ENCODE measurements around the gene C16orf89.

Gene C16orf89

DNA sequence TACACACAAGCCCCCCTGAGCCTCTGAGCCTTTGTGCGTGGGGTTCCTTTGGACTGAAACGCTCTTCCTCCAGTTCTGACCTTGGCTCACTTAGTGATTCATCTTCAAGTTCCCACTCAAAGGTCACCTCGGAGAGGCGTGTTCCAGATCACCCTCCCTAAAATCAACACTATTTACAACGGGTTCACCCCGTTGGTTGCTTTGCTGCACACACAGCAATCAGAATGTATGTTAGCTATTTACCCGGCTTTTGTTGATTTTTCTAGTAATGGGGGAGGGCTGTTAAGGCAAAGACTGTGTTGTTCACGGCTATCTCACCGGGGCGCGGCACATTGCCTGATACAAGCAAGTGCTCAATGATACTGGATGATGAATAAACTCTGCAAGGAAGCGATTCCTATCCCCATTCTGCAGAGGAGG is 33.0 kb downstream of the C16orf89 start:
- no peak for DNase-seq (ENCODE audit: extremely low read depth, insufficient read length)
- Histone ChIP-seq H3K36me3 (ENCODE audit: control insufficient read depth, insufficient read depth, low read length) (no peaks in the 10 kb centered on the region; the same call in none of the 2 replicates), H3K27me3 (replicated peaks; ENCODE audit: control insufficient read depth, insufficient read depth, low read length) (no peaks in the 10 kb centered on the region), H3K4me3 (replicated peaks; ENCODE audit: low read depth, low read length) (peak overlapping the region; percentile 94)
- TF ChIP-seq, protein P1, sequence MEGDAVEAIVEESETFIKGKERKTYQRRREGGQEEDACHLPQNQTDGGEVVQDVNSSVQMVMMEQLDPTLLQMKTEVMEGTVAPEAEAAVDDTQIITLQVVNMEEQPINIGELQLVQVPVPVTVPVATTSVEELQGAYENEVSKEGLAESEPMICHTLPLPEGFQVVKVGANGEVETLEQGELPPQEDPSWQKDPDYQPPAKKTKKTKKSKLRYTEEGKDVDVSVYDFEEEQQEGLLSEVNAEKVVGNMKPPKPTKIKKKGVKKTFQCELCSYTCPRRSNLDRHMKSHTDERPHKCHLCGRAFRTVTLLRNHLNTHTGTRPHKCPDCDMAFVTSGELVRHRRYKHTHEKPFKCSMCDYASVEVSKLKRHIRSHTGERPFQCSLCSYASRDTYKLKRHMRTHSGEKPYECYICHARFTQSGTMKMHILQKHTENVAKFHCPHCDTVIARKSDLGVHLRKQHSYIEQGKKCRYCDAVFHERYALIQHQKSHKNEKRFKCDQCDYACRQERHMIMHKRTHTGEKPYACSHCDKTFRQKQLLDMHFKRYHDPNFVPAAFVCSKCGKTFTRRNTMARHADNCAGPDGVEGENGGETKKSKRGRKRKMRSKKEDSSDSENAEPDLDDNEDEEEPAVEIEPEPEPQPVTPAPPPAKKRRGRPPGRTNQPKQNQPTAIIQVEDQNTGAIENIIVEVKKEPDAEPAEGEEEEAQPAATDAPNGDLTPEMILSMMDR (IDR thresholded peaks at IDR 0.05; ENCODE audit: insufficient read depth, low read length, poor library complexity, severe bottlenecking): no peak

DNA sequence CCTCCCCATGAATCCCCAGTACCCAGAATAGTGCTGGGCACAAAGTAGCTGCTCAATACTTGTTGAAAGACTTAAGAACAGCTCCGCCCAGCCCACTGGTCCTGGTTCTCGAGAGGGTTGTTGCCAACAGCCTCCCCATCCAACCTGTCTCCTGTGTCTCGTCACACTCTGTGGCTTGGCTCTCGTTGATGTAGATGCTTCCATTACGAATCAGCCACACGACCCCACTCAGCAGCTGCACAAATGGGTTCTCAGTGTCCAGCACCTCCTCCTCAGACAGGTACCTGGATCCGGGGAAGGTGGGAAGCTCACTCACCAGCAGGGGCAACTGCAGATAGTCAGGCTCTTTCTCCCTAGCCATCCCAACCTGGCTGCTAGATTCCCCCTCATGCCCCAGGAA is 34.2 kb downstream of the C16orf89 start:
- peaks cover 1% of the 10 kb centered on the region for H3K36me3 ChIP-seq (ENCODE audit: control insufficient read depth, insufficient read depth, low read length)
- DNase-seq (ENCODE audit: extremely low read depth, insufficient read length): no peak
- TF ChIP-seq, protein P1 (IDR thresholded peaks at IDR 0.05; ENCODE audit: insufficient read depth, low read length, poor library complexity, severe bottlenecking): no peak
- no peak overlapping the region for H3K4me3 ChIP-seq (replicated peaks; ENCODE audit: low read depth, low read length)
- H3K27me3 ChIP-seq (replicated peaks; ENCODE audit: control insufficient read depth, insufficient read depth, low read length): no peaks in the 10 kb centered on the region

DNA sequence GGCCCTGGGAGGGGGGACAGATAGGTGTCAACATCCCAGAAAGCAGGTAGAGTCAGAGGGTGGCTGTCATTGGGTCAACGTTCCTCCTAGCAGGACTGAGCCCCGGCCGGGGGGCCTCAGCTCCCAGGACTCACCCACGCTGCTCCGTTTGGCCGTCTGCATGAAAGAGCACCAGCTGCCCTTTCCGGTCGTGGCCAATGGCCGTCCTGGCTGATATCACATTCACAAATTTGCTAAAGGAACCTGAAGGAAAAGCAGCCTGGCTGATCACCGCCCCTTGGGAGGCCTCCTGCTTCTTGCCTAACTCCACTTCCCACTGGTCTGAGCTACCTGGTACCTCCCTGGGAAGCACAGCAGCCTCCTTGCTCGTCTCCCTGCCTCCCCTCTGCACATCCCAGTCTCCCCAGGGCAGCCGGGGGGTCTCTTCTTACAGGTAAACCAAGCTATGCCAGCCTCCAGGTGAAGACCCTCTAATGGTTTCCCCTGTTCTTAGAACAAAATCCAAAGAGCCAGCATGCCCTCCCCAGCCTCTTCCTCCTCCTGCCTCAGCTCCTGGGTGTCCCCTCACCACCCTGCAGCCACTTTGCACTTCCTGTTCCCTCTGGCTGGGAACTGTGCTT is 35.4 kb downstream of the C16orf89 start:
- TF ChIP-seq, protein P1 (IDR thresholded peaks at IDR 0.05; ENCODE audit: insufficient read depth, low read length, poor library complexity, severe bottlenecking): no peak
- no peak for DNase-seq (ENCODE audit: extremely low read depth, insufficient read length)
- Histone ChIP-seq H3K27me3 (replicated peaks; ENCODE audit: control insufficient read depth, insufficient read depth, low read length) (no peaks in the 10 kb centered on the region), H3K4me3 (replicated peaks; ENCODE audit: low read depth, low read length) (no peak overlapping the region), H3K36me3 (ENCODE audit: control insufficient read depth, insufficient read depth, low read length) (peaks cover 1% of the 10 kb centered on the region)

DNA sequence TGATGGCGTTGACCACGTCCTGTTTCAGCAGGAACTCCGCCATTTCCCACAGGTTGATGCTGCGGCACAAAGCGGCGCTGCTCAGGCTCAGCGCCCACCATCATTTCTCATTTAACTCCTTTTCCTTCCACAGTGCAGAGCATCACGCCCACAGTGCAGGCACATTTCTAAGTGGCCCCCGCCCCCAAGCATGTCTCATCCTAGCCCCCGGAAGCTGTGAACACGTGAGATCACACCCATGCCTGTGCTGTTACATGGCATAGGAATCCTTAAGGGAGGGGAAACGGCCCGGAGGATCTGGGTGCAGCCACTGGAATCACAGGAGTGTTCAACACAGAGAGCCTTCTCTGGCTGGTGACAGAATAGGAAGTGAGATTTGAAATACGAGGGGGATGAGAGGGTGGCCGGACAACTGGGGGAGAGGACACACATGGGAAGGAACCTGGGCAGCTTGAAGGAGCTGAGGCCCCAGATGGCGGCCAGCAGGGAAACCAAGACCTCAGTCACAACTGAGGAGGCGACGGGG is 36.7 kb downstream of the C16orf89 start:
- no peak overlapping the region for H3K4me3 ChIP-seq (replicated peaks; ENCODE audit: low read depth, low read length)
- TF ChIP-seq, protein P1 (IDR thresholded peaks at IDR 0.05; ENCODE audit: insufficient read depth, low read length, poor library complexity, severe bottlenecking): no peak
- no peaks in the 10 kb centered on the region for H3K27me3 ChIP-seq (replicated peaks; ENCODE audit: control insufficient read depth, insufficient read depth, low read length)
- no peak for DNase-seq (ENCODE audit: extremely low read depth, insufficient read length)
- H3K36me3 ChIP-seq (ENCODE audit: control insufficient read depth, insufficient read depth, low read length): peaks cover 1% of the 10 kb centered on the region

DNA sequence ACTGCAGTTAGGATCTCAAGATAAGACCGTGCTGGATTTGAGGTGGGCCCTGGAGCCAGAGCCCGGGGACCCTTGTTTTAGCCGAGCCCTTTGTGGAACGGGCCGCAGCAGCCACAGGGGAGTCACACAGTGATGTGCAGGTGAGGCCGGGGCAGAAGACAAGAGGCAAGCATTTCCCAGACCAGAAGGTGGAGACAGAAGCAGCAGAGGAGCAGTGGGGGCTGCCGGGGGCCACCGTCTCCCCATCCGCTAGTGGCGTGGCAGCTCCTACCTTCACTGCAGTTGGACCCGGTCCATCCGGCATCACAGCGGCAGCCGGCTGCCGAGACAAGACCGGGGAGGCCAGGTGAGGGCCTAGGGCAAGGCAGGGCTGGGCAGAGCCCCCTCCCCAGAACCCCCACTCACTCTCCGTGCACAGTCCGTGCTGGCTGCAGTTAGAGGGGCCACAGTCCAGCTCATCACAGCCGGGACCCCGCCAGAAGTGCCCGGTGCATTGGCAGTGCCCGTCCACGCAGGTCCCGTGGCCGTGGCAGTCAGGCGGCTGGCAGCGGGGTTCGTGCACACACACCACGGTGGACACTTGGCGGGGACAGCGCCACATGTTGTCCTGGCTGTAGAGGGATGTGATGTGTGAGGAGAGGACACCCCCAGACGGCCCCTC is 38.1 kb downstream of the C16orf89 start:
- Histone ChIP-seq H3K36me3 (ENCODE audit: control insufficient read depth, insufficient read depth, low read length) (peaks cover 1% of the 10 kb centered on the region), H3K4me3 (replicated peaks; ENCODE audit: low read depth, low read length) (no peak overlapping the region), H3K27me3 (replicated peaks; ENCODE audit: control insufficient read depth, insufficient read depth, low read length) (no peaks in the 10 kb centered on the region)
- TF ChIP-seq, protein P1 (IDR thresholded peaks at IDR 0.05; ENCODE audit: insufficient read depth, low read length, poor library complexity, severe bottlenecking): no peak
- no peak for DNase-seq (ENCODE audit: extremely low read depth, insufficient read length)
